Esophagus muscularis mucosa (tissue), 4 donors: ENCODE measurements around the gene FBXL7.

Source experiments
- CTCF ChIP-seq, 3 experiments: fragments of 200-600 bp in 2 of 3; fragments of 450-650 bp in 1 of 3; sonication (generic) in 2 of 3; IDR thresholded peaks; one replicate each; pipeline ENCODE4 v1.5.1; 2017 to 2019; ENCODE audit warnings: antibody characterized with exemption in 3 of 3, mild to moderate bottlenecking in 2 of 3, moderate library complexity in 1 of 3
- EP300 ChIP-seq: sonication (generic); formaldehyde crosslinking; IDR thresholded peaks from one replicate; pipeline ENCODE4 v1.6.1; 2017; ENCODE audit warnings: antibody characterized with exemption
- POLR2A ChIP-seq: fragments of 450-650 bp; IDR thresholded peaks from one replicate; pipeline ENCODE4 v1.6.1; 2017; ENCODE audit warnings: antibody characterized with exemption, moderate library complexity, mild to moderate bottlenecking, low read depth
- POLR2AphosphoS5 ChIP-seq, 2 donors: sonication (generic); formaldehyde crosslinking; IDR thresholded peaks; one replicate each; pipeline ENCODE4 v1.6.1; 2017; ENCODE audit warnings: antibody characterized with exemption in 2 of 2

GRCh38 chr5:15806613-15807012 lies 306.6 kb downstream of the FBXL7 start:
- TF ChIP-seq EP300 (no peak), CTCF (IDR thresholded peaks at IDR 0.05) (no peak), POLR2A (no peak), POLR2AphosphoS5 (IDR thresholded peaks at IDR 0.05) (no peak)
